Psoas muscle (tissue), 8 donors: ENCODE data around the gene VLDLR. TPM values are rescaled to one million over a fixed set of nuclear protein-coding genes. Genes with fewer than 3 reads are reported as not detected.
A peak's percentile ranks its signal among the peaks of the same experiment; 100 is the strongest.

Experiments
- ATAC-seq, 4 donors: fragments of 200-7000 bp; cut with Tn5 transposase; one replicate each; pipeline ENCODE4 v1.9.1; 2020; ENCODE audit warnings: moderate library complexity in 3 of 4, mild to moderate bottlenecking in 2 of 4
- DNase-seq, 2 donors: peaks; one replicate each; pipeline ENCODE4 v3.0.0-alpha.2; 2020
- H3K27ac ChIP-seq: fragments of 200-600 bp; one replicate; pipeline ENCODE4 v1.8.0; 2022
- H3K27me3 ChIP-seq, 3 donors: fragments of 200-600 bp in 1 of 3; one replicate each; pipeline versions ENCODE4 v1.6.1 to v1.8.0; 2013 to 2022; ENCODE audit warnings: low read length in 2 of 3, mild to moderate bottlenecking in 2 of 3, moderate library complexity in 1 of 3; ENCODE audit not compliant: insufficient read depth in 3 of 3
- H3K36me3 ChIP-seq, 2 donors: fragments of 200-600 bp in 1 of 2; one replicate each; pipeline versions ENCODE4 v1.6.1 to v1.8.0; 2013 to 2022; ENCODE audit warnings: low read depth in 1 of 2, mild to moderate bottlenecking in 1 of 2, moderate library complexity in 1 of 2; ENCODE audit not compliant: insufficient read depth in 1 of 2
- H3K4me1 ChIP-seq: fragments of 200-600 bp; one replicate; pipeline ENCODE4 v1.8.0; 2022
- H3K4me3 ChIP-seq: fragments of 200-600 bp; one replicate; pipeline ENCODE4 v1.8.0; 2022; ENCODE audit warnings: mild to moderate bottlenecking
- H3K9me3 ChIP-seq: fragments of 200-600 bp; one replicate; pipeline ENCODE4 v1.8.0; 2022
- CTCF ChIP-seq: fragments of 200-600 bp; IDR thresholded peaks from one replicate; pipeline ENCODE4 v1.8.0; 2022; ENCODE audit warnings: antibody characterized with exemption
- WGBS, 3 donors: extraction: QIAGEN DNeasy Blood & Tissue Kit; methylation state at CpG; one replicate each; pipeline versions ENCODE4 v1.1.6 to v1.1.7; 2013; 5-methylcytosine and 5-hydroxymethylcytosine counted together
- intact Hi-C, 2 donors: fragments of 100-400 bp; cut with DNase I; formaldehyde crosslinking; loops; one replicate each; pipeline versions ENCODE4 v1.11.0 to v1.14.2; 2022
- long read RNA-seq, 2 donors: library from polyadenylated mRNA; unstranded; transcript quantifications; one replicate each; pipeline ENCODE4 v2.0.0, GENCODE V29; 2021
- polyA plus RNA-seq, 3 donors: library from polyadenylated mRNA; stranded (reverse); fragments of 200-250 nt; gene quantifications; one replicate each; pipeline ENCODE4 v1.2.3, GENCODE V29; 2013
- total RNA-seq, 4 donors: library from RNA; stranded (reverse); fragmentation: NEBNext Ultra II Directional in 2 of 4; extraction: Animal tissue kit (Norgen Biotek cat#: 25700) in 2 of 4; gene quantifications; one replicate each; pipeline versions ENCODE4 v1.2.1 to v1.2.4, GENCODE V29; 2021 to 2023
- donor health status: healthy with polysubstance abuse.
- donor health status: DM: no; HTN: no; CAD: no; lungs with moderate emphysema.
- donor health status: Bipolar disorder and iron deficiency.
- donor health status: healthy.
- donor health status: DM: yes; HTN: yes; CAD: no.
- donor health status: DM: no; HTN: no; CAD: no.
- donor health status: DM: no; HTN: no; CAD: no.
- donor health status: DM: yes; HTN: yes; CAD: no.

VLDLR gene
- 10 to 100 TPM; 20.3 to 34.4 (median 28.3) TPM for total RNA-seq
- polyA plus RNA-seq, result 10 to 100 TPM in 1 of 3 donors, 1 to 10 TPM in 2; 7.9 to 10.3 (median 8.5) TPM
- long read RNA-seq, donor 1, full-length matches to known transcripts, result 8 of 9 reads
- long read RNA-seq, donor 1, partial matches to known transcripts, result 0 of 9 reads
- long read RNA-seq, donor 1, other reads (novel, unspliced or antisense), result 1 of 9 reads
- long read RNA-seq, donor 2, full-length matches to known transcripts, result 18 of 27 reads
- long read RNA-seq, donor 2, partial matches to known transcripts, result 3 of 27 reads
- long read RNA-seq, donor 2, other reads (novel, unspliced or antisense), result 6 of 27 reads

GRCh38 chr9:2621722-2622460 is at the start of gene VLDLR:
Gene VLDLR, plus strand, starts transcription at chr9:2621787. Its CDS starts 403 bp downstream, at chr9:2622190.
- H3K36me3 ChIP-seq, result peaks cover 0 to 2% of the 10 kb centered on the region in 2 donors
- H3K4me1 ChIP-seq, result peaks cover 17% of the 10 kb centered on the region
- TF ChIP-seq CTCF, result no peak
- H3K27ac ChIP-seq, result peak within 1 kb of the TSS; percentile 97
- DNase-seq, result peak in 1 of 2 donors; percentile 63
- ATAC-seq, result peak; percentile 48 to 56 (median 52)
- H3K4me3 ChIP-seq, result peak within 1 kb of the TSS; percentile 90
- no peaks in the 10 kb centered on the region for H3K9me3 ChIP-seq
- 1% methylated on average over 33 to 72 of the region's 72 CpGs for WGBS, 3 donors
- no peaks in the 10 kb centered on the region for H3K27me3 ChIP-seq
- intact Hi-C loops, result loop anchor here (2.0 to 10.0 kb wide), 6 partner anchors 40 to 477 kb away; no protein-coding TSS in a partner anchor

GRCh38 chr9:2574203-2574602 is 47.4 kb upstream of the VLDLR start:
- no peaks in the 10 kb centered on the region for H3K36me3 ChIP-seq
- H3K27me3 ChIP-seq, result no peaks in the 10 kb centered on the region
- intact Hi-C loops, result loop anchor here in 1 of 2 donors (5.0 kb wide), 1 partner anchor 33 kb away; no protein-coding TSS in a partner anchor
- H3K4me3 ChIP-seq, result no peak overlapping the region
- no peaks in the 10 kb centered on the region for H3K9me3 ChIP-seq
- H3K27ac ChIP-seq, result no peak overlapping the region
- ATAC-seq (no peak), DNase-seq (no peak)
- 87 to 88% (median 87%) methylated on average over 3 of the region's 3 CpGs for WGBS, 3 donors
- peaks cover 24% of the 10 kb centered on the region for H3K4me1 ChIP-seq
- TF ChIP-seq CTCF, result no peak

DNA sequence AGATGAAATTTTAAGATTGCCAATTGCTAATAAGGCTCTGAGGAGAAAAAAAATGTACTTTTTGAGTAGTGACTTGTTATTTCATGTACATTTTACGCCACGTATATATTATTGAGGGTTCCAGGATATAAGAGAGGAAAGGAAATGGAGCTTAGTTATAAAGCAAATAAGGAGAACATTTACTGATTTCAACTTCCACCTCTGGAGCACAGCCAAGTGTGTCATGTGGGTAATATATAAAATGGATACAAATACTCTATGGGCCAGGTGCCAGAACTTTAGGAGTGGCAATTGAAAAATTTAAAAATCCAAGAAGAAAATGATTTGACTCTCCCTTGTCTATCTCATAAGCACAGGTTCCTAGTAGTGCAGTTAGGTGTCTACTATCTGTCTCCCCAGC is 45.0 kb upstream of the VLDLR start:
- Histone ChIP-seq H3K4me1 (peaks cover 12% of the 10 kb centered on the region), H3K36me3 (no peaks in the 10 kb centered on the region), H3K27me3 (no peaks in the 10 kb centered on the region), H3K9me3 (no peaks in the 10 kb centered on the region), H3K27ac (no peak overlapping the region), H3K4me3 (no peak overlapping the region)
- intact Hi-C loops, result no loop called here
- DNase-seq (no peak), ATAC-seq (no peak)
- TF ChIP-seq CTCF, result no peak
- WGBS, 3 donors, result 83 to 93% (median 85%) methylated on average over 2 of the region's 2 CpGs

GRCh38 chr9:2583308-2584013 is 38.1 kb upstream of the VLDLR start:
- Histone ChIP-seq H3K9me3 (peaks cover 5% of the 10 kb centered on the region), H3K27ac (no peak overlapping the region), H3K4me3 (no peak overlapping the region), H3K4me1 (peaks cover 16% of the 10 kb centered on the region), H3K27me3 (no peaks in the 10 kb centered on the region), H3K36me3 (no peaks in the 10 kb centered on the region)
- no peak for TF ChIP-seq CTCF
- intact Hi-C loops, result loop anchor here in 1 of 2 donors (10.0 kb wide), 1 partner anchor 59 kb away; no protein-coding TSS in a partner anchor
- DNase-seq, result no peak
- 84 to 91% (median 90%) methylated on average over 13 of the region's 13 CpGs for WGBS, 3 donors
- ATAC-seq, result peak in 3 of 4 donors; percentile 34 to 77 (median 40)
